ENCODE data around the gene MORC4.

- no peak for TF ChIP-seq POLR2AphosphoS5 (IDR thresholded peaks at IDR 0.05; ENCODE audit: insufficient read depth in 1 of 2, low read depth in 1 of 2)
- TF ChIP-seq CTCF (IDR thresholded peaks at IDR 0.05) = no peak
Measured at GRCh38 chrX:106972896-106973295, 27.1 kb downstream of the MORC4 start.

All from vagina (tissue), 2 donors.